ENCODE measurements around the gene CREB3L2. TPM values are rescaled to one million over a fixed set of nuclear protein-coding genes. Genes with fewer than 3 reads are reported as not detected.

The CREB3L2 gene
- total and polyA plus RNA-seq, 2 of the 8 experiments (the other 6 are each of a cell fraction or from before 2014, with no cell fraction given) = 14.4 to 48.3 TPM

DNA sequence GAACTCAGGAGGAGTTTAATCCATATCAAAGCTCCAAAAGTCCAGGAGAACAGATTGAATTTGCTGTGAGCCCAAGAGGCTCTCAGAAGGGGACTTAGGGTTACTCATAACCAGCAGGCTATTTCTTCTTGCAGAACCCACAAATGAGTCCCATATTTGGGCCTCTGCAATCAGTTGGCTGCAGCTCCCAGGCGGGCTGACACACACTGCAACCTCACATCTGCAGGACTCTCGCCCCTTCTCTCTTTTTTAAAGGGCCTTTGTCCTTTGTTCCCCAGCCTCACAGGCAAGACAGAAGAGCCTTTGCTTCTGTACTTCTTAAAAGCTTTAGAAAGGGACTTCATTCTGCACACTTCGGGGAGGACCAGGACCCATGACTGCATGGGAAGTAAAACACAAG, 26.7 kb downstream of the CREB3L2 start (continued):
- TF ChIP-seq, protein P1, sequence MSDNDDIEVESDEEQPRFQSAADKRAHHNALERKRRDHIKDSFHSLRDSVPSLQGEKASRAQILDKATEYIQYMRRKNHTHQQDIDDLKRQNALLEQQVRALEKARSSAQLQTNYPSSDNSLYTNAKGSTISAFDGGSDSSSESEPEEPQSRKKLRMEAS (IDR thresholded peaks at IDR 0.05) = no peak
- no peak for TF ChIP-seq SRF (IDR thresholded peaks at IDR 0.05; ENCODE audit: low read depth, low read length)
